WI38 (cell line): ENCODE measurements around the gene KRT24.

Experiments used
- H3K4me3 ChIP-seq: 2 replicates; pipeline ENCODE4 v1.5.1; 2011; ENCODE audit warnings: low read depth, mild to moderate bottlenecking, control low read depth, low read length
- TF ChIP-seq, protein P1 (sequence below): IDR thresholded peaks from 2 replicates; pipeline ENCODE4 v1.5.1; 2012; ENCODE audit warnings: low read depth, mild to moderate bottlenecking, control low read depth, low read length

Gene KRT24

DNA sequence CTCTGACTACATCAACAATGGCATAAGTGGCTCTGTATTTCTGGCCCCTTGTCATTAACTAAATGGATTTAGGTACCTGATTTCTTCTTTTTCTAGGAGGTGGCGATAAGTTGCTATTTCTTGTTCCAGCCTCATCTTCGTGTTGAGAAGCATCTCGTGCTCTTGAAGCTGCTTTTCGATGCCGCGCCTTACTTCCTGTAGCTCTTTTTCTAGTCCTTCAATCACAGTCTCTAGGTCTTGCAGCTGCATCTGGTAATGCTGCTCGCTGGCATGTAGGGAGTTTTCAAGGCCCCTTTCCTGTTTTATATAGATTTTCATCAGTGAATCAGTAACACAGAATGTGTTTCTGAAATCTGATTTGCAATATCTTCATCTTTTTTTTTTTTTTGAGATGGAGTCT, 43.6 kb downstream of the KRT24 start:
- TF ChIP-seq, protein P1, sequence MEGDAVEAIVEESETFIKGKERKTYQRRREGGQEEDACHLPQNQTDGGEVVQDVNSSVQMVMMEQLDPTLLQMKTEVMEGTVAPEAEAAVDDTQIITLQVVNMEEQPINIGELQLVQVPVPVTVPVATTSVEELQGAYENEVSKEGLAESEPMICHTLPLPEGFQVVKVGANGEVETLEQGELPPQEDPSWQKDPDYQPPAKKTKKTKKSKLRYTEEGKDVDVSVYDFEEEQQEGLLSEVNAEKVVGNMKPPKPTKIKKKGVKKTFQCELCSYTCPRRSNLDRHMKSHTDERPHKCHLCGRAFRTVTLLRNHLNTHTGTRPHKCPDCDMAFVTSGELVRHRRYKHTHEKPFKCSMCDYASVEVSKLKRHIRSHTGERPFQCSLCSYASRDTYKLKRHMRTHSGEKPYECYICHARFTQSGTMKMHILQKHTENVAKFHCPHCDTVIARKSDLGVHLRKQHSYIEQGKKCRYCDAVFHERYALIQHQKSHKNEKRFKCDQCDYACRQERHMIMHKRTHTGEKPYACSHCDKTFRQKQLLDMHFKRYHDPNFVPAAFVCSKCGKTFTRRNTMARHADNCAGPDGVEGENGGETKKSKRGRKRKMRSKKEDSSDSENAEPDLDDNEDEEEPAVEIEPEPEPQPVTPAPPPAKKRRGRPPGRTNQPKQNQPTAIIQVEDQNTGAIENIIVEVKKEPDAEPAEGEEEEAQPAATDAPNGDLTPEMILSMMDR: no peak
- no peak overlapping the region for H3K4me3 ChIP-seq

DNA sequence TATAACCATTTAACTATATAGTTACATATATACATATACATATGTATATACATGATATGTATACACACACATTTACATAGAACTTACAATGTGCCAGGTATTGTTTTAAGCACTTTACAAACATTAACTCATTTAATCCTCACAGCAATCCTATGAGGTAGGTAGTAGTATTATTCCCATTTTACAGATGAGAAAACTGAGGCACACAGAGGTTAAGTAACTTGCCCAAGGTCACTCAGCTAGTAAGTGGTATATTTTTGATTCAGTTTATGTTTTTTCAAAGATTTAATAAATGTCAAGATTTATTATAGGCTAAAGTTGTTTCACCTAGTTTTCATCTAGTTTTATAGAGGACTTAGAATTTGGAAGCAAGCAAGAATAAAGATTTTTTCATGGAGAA, 45.2 kb downstream of the KRT24 start:
- no peak overlapping the region for H3K4me3 ChIP-seq
- TF ChIP-seq, protein P1: no peak

DNA sequence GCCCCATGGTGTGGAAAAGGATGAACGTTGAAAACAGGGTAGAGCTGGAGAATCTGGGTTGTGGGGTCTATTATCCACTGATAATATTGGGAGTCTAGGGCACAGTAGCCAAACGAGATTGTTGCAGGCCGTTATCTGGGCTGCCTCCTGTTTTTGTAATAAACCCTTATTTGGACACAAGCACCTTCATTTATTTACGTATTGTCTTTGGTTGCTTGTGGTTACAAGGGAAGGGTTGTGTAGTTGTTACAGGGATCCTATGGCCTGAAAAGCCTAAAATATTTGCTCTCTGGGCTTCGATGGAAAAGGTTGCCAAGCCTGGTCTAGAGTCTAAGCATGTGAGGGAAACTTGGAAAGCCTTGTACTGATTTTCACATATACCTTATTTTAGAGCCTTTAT, 51.6 kb downstream of the KRT24 start:
- no peak overlapping the region for H3K4me3 ChIP-seq
- TF ChIP-seq, protein P1: no peak

DNA sequence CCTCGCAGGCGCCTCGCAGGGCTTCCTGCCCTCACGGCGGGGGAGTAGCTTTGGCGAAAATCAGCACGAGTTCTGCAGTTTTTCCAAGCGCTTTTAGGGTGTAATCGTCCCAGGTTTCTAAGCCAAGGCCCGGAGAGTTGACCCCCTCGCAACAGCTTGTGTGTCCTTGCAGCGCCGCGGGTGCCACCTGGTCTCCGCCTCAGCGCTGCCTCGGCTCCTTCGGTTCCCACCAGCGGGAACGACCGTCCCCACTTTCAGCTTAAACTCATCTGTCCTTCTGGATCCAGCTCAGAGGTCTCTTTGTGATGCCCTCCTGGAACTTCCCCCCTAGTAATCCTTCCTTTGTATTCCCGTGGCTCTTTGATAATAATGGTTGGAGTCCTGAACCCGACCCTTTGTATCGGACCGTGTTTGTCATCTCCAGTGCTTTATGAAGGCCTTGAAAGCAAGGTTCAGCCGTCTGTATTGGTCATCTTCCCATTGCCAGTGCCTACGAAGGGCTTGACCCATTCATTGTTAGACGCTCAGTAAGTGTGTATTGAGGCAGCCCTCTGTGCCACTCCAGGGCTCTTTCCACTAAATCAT, 55.1 kb downstream of the KRT24 start:
- peak overlapping the region; percentile 83 for H3K4me3 ChIP-seq
- TF ChIP-seq, protein P1: no peak
